Thyroid gland (tissue), 4 donors: ENCODE data around the gene AVP.

Experiments used
- POLR2A ChIP-seq, 2 donors: fragments of 450-650 bp; IDR thresholded peaks; one replicate each; pipeline ENCODE4 v1.6.1; 2017; ENCODE audit warnings: antibody characterized with exemption in 2 of 2, mild to moderate bottlenecking in 2 of 2, moderate library complexity in 1 of 2
- TF ChIP-seq, protein P1 (sequence below), 6 experiments: fragments of 200-600 bp in 3 of 6; fragments of 450-650 bp in 3 of 6; sonication (generic) in 3 of 6; IDR thresholded peaks; one replicate each; pipeline ENCODE4 v1.5.1; 2016 to 2019; ENCODE audit warnings: antibody characterized with exemption in 6 of 6, mild to moderate bottlenecking in 2 of 6, inconsistent platforms in 1 of 6, moderate library complexity in 1 of 6

- TF ChIP-seq, protein P1, sequence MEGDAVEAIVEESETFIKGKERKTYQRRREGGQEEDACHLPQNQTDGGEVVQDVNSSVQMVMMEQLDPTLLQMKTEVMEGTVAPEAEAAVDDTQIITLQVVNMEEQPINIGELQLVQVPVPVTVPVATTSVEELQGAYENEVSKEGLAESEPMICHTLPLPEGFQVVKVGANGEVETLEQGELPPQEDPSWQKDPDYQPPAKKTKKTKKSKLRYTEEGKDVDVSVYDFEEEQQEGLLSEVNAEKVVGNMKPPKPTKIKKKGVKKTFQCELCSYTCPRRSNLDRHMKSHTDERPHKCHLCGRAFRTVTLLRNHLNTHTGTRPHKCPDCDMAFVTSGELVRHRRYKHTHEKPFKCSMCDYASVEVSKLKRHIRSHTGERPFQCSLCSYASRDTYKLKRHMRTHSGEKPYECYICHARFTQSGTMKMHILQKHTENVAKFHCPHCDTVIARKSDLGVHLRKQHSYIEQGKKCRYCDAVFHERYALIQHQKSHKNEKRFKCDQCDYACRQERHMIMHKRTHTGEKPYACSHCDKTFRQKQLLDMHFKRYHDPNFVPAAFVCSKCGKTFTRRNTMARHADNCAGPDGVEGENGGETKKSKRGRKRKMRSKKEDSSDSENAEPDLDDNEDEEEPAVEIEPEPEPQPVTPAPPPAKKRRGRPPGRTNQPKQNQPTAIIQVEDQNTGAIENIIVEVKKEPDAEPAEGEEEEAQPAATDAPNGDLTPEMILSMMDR (IDR thresholded peaks at IDR 0.05), result no peak
- TF ChIP-seq POLR2A (IDR thresholded peaks at IDR 0.05), result no peak
Measured at GRCh38 chr20:3032624-3033023, 51.9 kb downstream of the AVP start.
